ENCODE measurements around the gene SFI1. TPM values are rescaled to one million over a fixed set of nuclear protein-coding genes. Genes with fewer than 3 reads are reported as not detected.
A peak's percentile ranks its signal among the peaks of the same experiment; 100 is the strongest.

SFI1 gene
- total and polyA plus RNA-seq, 2 of the 8 experiments (the other 6 are each of a cell fraction or from before 2014, with no cell fraction given): 10.4 to 30.1 TPM

DNA sequence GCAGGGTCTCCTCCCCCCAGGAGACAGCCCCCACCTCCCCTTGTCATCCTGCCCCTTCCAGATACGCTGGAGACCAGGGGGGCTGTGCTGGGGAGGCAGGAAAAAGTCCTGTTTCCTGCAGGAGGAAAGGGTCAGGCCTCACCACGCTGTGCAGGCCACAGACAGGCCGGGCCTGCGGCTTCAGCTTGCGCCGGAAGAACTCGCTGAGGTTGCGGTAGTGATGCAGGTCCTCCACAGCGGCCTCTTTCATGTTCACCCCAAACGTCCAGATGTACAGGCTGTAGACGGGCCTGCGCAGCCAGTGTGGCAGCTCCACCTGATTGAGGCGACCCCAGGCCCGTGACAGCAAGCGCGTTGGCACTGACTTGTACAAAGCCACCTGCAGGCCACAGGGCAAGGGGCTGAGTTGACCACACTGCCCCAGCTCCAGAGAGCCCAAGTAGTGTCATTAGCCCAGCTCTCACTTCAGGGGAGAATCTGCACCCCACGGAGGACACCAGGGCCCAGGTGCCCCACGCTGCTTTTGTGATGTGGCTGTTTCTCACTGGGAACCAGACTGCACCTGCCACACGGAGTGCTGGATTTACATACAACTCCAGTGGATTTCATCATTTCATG is 125.3 kb downstream of the SFI1 start:
- peaks cover 2 to 27% (median 13%) of the 10 kb centered on the region in 4 experiments; a peak in 7 of 8 replicates for H3K36me3 ChIP-seq (ENCODE audit: control insufficient read depth in 2 of 4, insufficient read depth in 4 of 4, low read length in 3 of 4)
- DNase-seq (ENCODE audit: low read depth in 1 of 2, low spot score in 2 of 2): no peak
- no peak overlapping the region for H4K8ac ChIP-seq (ENCODE audit: extremely low read depth, insufficient read depth, low read length)
- no peak overlapping the region for H2AFZ ChIP-seq (ENCODE audit: low read length)
- no peak overlapping the region for H3K4ac ChIP-seq (replicated peaks; ENCODE audit: insufficient read length, low read depth, low read length)
- H2BK20ac ChIP-seq (ENCODE audit: low read length): no peak overlapping the region
- no peak overlapping the region for H3K56ac ChIP-seq (replicated peaks; ENCODE audit: insufficient read length, low read depth, low read length)
- H3K79me1 ChIP-seq (ENCODE audit: low read depth, low read length): peaks cover 14% of the 10 kb centered on the region
- H2BK120ac ChIP-seq (replicated peaks; ENCODE audit: low read depth, low read length): no peak overlapping the region
- H3K4me3 ChIP-seq (ENCODE audit: extremely low read depth in 1 of 4, insufficient read depth in 2 of 4, low read depth in 3 of 4, low read length in 4 of 4): no peak overlapping the region
- peaks cover 0 to 29% of the 10 kb centered on the region in 2 experiments; a peak in 1 of 4 replicates for H3K79me2 ChIP-seq (ENCODE audit: control insufficient read depth in 1 of 2, insufficient read depth in 2 of 2, low read length in 2 of 2)
- H4K20me1 ChIP-seq (replicated peaks in 1 of 2; ENCODE audit: control insufficient read depth in 1 of 2, insufficient read depth in 2 of 2, low read length in 2 of 2): peaks cover 12 to 29% of the 10 kb centered on the region in 2 experiments
- CTCF ChIA-PET (ENCODE audit: partially characterized antibody): interaction anchor here (1.1 kb wide), 1 partner anchor 9 kb away, joined by 5 read pairs; no protein-coding TSS in a partner anchor
- no peak overlapping the region for H3K23ac ChIP-seq (ENCODE audit: insufficient read length)
- H3K23me2 ChIP-seq (ENCODE audit: low read depth, low read length): no peaks in the 10 kb centered on the region; the same call in 1 of the 2 replicates
- H3K9ac ChIP-seq (replicated peaks in 1 of 4; ENCODE audit: extremely low read depth in 1 of 4, low read depth in 3 of 4, low read length in 3 of 4): no peak overlapping the region
- no peak overlapping the region for H2BK15ac ChIP-seq (ENCODE audit: low read length)
- no peaks in the 10 kb centered on the region for H3K27me3 ChIP-seq (replicated peaks in 1 of 4; ENCODE audit: control insufficient read depth in 3 of 4, extremely low read depth in 1 of 4, insufficient read depth in 3 of 4, low read length in 3 of 4)
- no peak overlapping the region for H3K14ac ChIP-seq (ENCODE audit: insufficient read length)
- H3K9me3 ChIP-seq (ENCODE audit: insufficient read depth in 2 of 2, low read depth in 1 of 2, low read length in 1 of 2): no peaks in the 10 kb centered on the region
- H4K5ac ChIP-seq (ENCODE audit: insufficient read length, low read depth, low read length): no peak overlapping the region
- WGBS, 2 experiments (ENCODE audit: extremely low coverage in 1 of 2, insufficient coverage in 1 of 2, insufficient read length in 1 of 2, insufficient replicate concordance in 2 of 2, low coverage in 1 of 2, low lambda C conversion rate in 2 of 2, missing lambda C conversion rate in 1 of 2): 95% methylated on average over 18 of the region's 19 CpGs; no CpG with 5 or more reads in 1 of the 2 experiments
- H3K27ac ChIP-seq (ENCODE audit: low read depth, low read length): no peak overlapping the region
- no peak overlapping the region for H4K91ac ChIP-seq (replicated peaks; ENCODE audit: insufficient read length, low read length)
- no peak overlapping the region for H3K18ac ChIP-seq (ENCODE audit: extremely low read depth, low read length)
- TF ChIP-seq SUZ12 (IDR thresholded peaks at IDR 0.05; ENCODE audit: low read length) (no peak), RXRA (IDR thresholded peaks at IDR 0.05; ENCODE audit: insufficient read depth, low read depth, low read length) (no peak), ZNF274 (IDR thresholded peaks at IDR 0.05; ENCODE audit: borderline replicate concordance, extremely low read depth, low read length) (no peak), PHF8 (conservative IDR thresholded peaks at IDR 0.05; ENCODE audit: low read depth, low read length) (no peak), GTF2F1 (IDR thresholded peaks at IDR 0.05; ENCODE audit: borderline replicate concordance, low read depth, low read length) (no peak), SP1 (IDR thresholded peaks at IDR 0.05; ENCODE audit: low read depth, low read length) (no peak)
- H2BK12ac ChIP-seq (ENCODE audit: low read depth, low read length): no peak overlapping the region
- H2AK5ac ChIP-seq (ENCODE audit: low read depth, low read length): no peak overlapping the region
- peaks cover 5 to 30% (median 22%) of the 10 kb centered on the region in 4 experiments for H3K4me1 ChIP-seq (replicated peaks in 1 of 4; ENCODE audit: control insufficient read depth in 3 of 4, insufficient read depth in 4 of 4, low read length in 3 of 4)
- H2BK5ac ChIP-seq (ENCODE audit: low read depth, low read length): peak overlapping the region; percentile 66; the same call in 1 of the 2 replicates
- H3K4me2 ChIP-seq (ENCODE audit: insufficient read depth in 1 of 2, low read depth in 2 of 2, low read length in 2 of 2): no peak overlapping the region
- no peak for FAIRE-seq
- POLR2A ChIA-PET (ENCODE audit: partially characterized antibody): interaction anchor here (3.9 kb wide), 1 partner anchor 9 kb away, joined by 17 read pairs; no protein-coding TSS in a partner anchor
